ENCODE measurements around the gene CASP10.
"Not testable (repeated sequence)": the region's sequence is repeated elsewhere in the genome, so short reads cannot be mapped to it uniquely, and the experiment has no call there.

The CASP10 gene

DNA sequence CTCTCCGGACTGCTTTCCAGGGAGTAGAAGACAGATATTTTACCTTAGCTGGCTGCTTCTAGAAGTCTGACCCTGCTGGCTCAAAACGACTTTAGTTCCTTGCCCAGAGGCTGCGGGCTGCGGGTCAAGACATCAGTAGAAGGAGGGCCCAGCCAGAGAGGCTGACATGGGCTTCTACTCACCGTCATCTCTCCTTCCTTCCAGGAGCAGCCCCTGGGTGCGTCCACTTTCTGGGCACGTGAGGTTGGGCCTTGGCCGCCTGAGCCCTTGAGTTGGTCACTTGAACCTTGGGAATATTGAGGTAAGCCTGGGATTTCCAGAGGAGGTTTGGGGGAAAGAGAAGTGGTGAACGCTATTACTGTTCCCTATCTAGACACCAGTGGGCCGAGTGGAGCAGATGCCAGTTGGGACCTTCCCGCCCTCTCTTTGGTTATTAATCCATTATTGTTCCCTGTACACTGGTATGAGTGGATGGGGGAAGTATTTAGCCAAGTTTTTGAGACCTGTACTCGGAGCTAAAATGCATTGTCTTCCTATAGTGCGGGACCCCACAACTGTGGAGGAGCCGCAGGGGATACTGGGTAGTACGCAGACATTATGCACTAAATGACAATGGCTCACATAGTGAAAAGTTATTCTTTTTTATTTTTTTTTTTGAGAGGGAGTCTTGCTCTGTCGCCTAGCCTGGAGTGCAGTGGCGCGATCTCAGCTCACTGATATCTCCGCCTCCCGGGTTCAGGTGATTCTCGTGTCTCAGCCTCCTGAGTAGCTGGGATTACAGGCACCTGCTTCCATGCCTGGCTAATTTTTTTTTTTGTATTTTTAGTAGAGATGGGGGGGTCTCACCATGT lies 51.1 kb downstream of the CASP10 start:
- no peak for DNase-seq (ENCODE audit: low spot score)

GRCh38 chr2:201234663-201235135 lies 51.8 kb downstream of the CASP10 start:
- DNase-seq (ENCODE audit: low spot score): no peak

DNA sequence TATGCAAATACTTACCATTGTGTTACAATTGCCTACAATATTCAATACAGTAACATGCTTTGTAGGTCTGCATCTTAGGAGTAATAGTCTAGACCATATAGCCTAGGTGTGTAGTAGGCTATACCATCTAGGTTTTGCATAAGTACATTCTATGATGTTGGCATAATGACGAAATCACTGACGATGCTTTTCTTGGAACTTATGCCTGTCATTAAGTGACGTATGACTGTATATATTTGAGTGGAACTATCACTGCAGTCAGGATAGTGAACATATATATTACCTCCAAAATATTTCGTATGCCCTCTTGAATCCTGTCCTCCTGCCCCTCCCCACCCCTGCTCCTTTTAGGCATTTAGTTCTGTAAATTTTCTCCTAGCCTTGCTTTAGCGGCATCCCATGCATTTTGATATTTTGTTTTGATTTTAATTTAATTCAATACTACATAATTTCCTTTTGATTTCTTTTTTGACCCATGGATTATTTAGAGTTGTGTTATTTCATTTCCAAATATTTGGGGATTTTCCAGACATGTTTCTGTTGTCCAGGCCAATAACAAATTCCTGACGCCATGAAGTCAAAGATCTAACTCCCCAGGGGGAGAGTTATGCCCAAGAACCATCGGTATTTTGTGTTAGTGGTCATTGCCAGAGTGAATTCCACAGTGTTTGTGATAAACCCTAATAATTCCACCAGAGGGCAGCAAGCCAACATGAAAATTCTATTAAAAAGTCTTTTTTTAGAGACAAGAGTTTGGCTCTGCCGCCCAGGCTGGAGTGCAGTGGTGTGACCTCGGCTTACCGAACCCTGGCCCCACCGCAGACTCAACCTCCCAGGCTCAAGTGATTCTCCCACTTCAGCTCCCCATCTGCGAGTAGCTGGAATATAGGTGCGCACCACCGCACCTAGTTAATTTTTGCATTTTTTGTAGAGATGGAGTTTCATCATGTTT lies 53.2 kb downstream of the CASP10 start:
- DNase-seq (ENCODE audit: low spot score): peak; percentile 85

DNA sequence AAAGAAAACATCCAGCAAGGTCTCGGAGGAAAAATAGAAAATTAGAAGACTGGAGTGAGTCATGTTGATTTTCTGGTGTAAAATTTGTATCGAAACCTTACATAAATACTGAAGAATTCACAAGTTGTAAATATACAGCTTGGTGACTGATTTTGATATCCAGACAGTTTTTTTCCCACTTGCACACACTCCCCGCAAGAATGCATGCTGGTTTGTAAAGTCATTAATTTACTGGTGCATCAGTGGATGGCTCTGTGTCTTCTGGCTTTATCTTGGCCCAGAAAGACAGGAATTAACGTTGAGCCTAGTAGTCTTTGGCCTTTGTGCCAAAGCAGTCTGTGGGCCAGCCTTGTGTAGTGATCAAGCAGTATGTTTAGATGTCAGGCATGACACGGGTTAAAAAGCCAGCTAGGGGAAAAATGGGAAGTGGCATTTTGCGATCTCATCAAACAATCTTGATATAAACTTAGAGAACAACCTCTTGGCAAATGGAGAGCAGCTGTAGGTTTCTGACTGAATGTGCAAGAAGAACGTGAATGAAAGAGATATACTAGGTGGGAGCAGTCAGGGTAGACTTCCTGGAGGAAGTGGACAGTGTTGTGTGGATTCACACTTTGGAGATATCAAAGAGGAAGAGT lies 54.7 kb downstream of the CASP10 start:
- DNase-seq (ENCODE audit: low spot score): no peak

DNA sequence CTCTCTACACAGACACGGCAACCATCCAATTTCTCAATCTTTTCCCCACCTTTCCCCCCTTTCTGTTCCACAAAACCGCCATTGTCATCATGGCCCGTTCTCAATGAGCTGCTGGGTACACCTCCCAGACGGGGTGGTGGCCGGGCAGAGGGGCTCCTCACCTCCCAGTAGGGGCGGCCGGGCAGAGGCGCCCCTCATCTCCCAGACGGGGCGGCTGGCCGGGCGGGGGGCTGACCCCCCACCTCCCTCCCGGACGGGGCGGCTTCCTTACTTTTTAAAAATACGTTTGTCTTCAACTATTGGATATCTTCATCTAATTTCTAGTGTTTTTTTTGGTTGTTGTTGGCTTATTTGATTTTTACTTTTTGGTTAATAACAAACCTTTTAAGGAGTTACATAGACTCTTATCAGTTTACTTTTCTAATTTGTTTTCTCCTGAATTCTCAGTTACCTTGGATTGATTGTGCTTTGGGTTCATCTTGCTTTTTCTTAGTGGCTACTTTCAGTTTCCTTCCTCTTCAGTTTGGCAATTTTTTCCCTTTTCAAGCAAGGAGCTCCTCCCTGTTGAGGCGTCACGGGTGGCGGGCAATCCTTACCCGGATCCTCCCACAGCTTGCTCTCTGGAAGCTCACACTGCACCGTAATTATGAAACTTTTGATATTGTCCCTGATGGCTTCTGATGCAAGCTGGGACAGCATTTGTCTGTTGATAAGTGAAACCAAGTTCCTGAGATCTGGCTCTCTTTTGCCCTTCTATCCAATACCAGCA lies 56.4 kb downstream of the CASP10 start:
- not testable (repeated sequence) for DNase-seq (ENCODE audit: low spot score)

- DNase-seq (ENCODE audit: low spot score): no peak
Observed at GRCh38 chr2:201242571-201243277, 59.8 kb downstream of the CASP10 start.

DNA sequence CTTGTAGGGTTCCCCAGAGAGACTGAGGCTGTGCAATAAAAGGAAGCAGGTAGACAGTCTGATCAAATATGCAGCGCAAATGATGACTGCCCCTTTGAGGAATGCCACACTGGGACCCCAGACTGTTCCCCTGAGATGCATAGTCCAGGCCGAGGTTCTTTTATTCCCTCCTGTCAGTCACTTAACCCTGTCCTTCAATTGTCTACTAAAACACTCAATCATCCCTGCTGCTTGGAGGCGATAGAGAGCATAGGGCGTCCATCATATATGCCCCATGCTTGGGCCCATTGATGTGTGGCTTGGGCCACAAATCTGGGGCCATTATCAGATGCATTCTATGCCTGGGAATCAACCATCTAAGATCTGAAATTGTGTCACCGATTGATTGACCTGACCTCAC lies 61.9 kb downstream of the CASP10 start:
- DNase-seq (ENCODE audit: low spot score): no peak

- DNase-seq (ENCODE audit: low spot score): no peak
Observed at GRCh38 chr2:201246280-201246679, 63.3 kb downstream of the CASP10 start.

DNA sequence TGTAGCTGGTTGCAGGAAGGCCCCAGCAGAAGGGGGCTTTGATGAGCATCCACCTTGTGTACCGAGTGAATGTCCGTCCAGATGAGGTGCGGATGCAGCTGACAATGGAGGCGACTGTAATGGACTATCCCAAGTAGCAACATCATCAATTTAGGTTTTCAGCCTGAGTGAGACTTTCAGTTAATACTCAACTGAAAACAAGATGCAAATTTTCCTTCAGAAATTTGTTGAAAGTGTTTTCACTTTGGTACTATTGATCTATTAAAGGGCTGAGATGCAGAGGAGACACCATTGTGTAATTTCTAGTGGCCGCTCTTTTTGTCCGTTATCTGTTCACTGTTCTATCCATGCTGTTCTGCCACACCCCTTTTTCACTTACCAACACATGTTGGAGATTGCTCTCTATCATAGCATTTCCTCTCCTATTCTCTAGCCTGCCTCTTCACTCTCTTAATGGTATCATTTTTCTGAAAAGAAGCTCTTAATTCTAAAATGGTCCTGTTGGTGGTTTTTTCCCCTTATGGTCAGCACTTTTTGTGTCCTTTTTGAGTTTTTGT lies 65.4 kb downstream of the CASP10 start:
- DNase-seq (ENCODE audit: low spot score): no peak

GRCh38 chr2:201249889-201250288 lies 66.9 kb downstream of the CASP10 start:
- no peak for DNase-seq (ENCODE audit: low spot score)

- no peak for DNase-seq (ENCODE audit: low spot score)
Observed at GRCh38 chr2:201250741-201251140, 67.8 kb downstream of the CASP10 start.

DNA sequence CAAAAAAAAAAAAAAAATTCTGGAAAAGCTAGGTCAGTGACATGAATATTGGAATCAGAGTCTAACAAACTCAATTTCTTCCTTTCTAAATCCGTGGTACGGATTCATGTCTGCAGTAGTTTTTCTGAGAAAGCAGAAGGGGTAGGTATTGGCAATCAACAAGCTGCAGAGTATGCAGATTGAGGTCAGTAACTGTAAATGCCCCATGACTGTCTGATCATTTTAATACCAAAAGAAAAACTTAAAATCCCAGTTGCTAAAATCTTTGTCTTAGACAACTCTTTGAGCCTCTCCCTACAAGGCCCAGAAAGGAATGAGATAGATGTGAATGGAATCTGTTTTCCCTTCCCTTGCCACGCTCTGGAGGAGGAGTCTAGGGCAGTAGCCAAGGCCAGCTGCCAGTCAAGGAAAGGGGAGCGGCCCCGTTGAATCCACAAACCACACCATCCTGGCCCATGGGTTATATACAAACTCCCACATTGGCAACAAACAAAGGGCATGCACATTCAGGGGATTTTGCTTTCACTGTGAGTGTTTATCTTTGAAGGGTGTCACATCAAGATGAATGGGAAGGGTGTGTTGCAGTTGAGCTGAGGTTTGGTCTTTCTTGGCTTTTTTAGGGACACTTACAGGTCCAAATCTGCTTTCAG lies 71.3 kb downstream of the CASP10 start:
- no peak for DNase-seq (ENCODE audit: low spot score)

DNA sequence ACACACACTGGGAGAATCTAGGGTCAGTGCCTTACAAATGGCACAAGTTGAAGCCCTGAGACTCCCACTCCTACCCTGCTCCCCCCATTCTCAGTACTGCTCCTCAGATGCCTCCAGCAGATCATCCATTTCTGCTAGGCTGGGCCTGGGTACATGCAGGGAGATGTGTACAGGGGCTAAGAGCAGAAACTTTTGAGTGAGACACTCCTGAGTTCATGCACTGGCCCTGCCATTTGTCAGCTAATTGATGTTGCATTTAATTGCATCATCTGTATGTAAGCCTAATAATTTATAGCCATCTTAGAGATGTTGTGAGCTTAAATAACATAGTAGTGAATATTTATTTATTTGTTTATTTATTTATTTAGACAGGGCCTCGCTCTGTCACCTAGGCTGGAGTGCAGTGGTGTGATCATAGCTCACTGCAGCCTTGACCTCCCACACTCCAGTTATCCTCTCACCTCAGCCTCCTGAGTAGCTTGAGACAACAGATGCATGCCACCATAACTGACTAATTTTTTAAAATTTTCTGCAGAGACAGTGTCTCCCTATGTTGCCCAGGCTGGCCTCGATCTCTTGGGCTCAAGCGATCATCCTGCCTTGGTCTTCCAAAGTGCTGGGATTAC lies 72.6 kb downstream of the CASP10 start:
- no peak for DNase-seq (ENCODE audit: low spot score)

DNA sequence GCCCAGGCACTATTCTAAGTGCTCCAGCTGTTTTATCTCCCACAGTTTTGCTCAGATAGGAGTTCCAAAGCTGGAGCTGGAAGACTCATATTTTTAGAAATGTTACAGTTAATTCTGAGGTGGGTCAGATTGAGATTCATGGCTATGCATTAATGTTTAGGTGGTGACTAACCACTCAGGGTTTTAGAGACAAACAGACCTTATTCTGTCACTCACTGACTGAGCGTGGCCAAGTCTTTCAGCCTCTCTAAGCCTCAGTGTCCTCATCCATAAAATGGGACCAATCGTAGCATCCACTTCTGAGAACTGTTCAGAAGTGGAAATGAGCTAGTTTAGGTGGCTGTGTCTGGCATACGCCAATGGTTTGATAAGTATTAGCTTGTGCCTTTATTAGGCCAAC lies 73.1 kb downstream of the CASP10 start:
- DNase-seq (ENCODE audit: low spot score): no peak

- no peak for DNase-seq (ENCODE audit: low spot score)
Observed at GRCh38 chr2:201257381-201257955, 74.5 kb downstream of the CASP10 start.

- peak; percentile 51 for DNase-seq (ENCODE audit: low spot score)
Observed at GRCh38 chr2:201257956-201258665, 75.2 kb downstream of the CASP10 start.

DNA sequence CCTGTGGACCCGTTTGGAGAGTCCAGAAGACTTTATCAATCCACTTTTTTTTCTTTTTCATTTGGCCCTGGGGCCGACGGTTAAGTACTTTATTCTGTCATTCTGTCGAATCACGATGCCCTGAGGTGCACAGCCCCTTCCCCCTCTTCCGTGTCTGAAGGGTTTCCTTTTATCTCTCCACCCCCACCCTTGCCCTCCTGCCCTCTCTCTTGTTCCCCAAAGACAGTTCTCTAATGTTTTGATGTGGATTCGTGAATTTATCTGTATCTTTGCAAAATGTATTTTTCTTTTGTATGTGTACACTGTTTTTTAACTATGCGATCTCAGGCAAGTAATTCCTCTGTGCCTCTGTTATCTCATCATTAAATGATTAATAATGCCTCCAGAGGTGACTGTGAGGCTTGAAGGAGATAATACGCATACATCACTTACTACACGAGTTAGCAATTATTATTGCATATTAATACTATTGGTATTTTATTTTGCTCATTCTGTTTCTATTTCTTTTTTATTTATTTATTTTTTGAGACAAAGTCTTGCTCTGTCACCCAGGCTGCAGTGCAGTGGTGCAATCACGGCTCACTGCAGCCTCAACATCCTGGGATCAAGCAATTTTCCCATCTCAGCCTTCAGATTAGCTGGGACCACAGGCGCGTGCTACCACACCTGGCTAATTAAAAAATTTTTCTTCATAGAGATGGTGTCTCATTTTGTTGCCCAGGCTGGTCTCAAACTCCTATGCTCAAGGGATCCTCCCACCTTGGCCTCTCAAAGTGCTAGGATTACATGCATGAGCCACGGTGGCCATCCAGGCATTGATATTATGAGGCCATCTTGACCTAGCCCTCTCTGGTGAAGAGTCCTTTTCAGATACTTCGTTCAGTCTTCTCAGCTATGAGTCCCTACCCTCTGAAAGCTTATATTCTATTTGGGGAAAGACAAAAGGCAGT lies 76.0 kb downstream of the CASP10 start:
- DNase-seq (ENCODE audit: low spot score): no peak
